ENCODE measurements around the gene KLHL9. TPM values are rescaled to one million over a fixed set of nuclear protein-coding genes. Genes with fewer than 3 reads are reported as not detected.
"Not testable (repeated sequence)": the region's sequence is repeated elsewhere in the genome, so short reads cannot be mapped to it uniquely, and the experiment has no call there.

The KLHL9 gene, protein sequence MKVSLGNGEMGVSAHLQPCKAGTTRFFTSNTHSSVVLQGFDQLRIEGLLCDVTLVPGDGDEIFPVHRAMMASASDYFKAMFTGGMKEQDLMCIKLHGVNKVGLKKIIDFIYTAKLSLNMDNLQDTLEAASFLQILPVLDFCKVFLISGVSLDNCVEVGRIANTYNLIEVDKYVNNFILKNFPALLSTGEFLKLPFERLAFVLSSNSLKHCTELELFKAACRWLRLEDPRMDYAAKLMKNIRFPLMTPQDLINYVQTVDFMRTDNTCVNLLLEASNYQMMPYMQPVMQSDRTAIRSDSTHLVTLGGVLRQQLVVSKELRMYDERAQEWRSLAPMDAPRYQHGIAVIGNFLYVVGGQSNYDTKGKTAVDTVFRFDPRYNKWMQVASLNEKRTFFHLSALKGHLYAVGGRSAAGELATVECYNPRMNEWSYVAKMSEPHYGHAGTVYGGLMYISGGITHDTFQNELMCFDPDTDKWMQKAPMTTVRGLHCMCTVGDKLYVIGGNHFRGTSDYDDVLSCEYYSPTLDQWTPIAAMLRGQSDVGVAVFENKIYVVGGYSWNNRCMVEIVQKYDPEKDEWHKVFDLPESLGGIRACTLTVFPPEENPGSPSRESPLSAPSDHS
- total RNA-seq = 35.9 and 38.4 TPM in 2 replicates

GRCh38 chr9:21334701-21335632 is at the start of gene KLHL9:
KLHL9 (minus strand) TSS chr9:21335404; CDS start chr9:21334859, 545 bp downstream.
- Histone ChIP-seq H3K79me2 (ENCODE audit: insufficient read depth, low read length) (peaks cover 55% of the 10 kb centered on the region), H3K4me1 (ENCODE audit: insufficient read depth, low read length) (peaks cover 41% of the 10 kb centered on the region), H4K20me1 (ENCODE audit: insufficient read depth, low read length) (peaks cover 41% of the 10 kb centered on the region), H3K4me3 (ENCODE audit: insufficient read depth, low read length) (peak within 1 kb of the TSS; percentile 91), H3K9me3 (ENCODE audit: low read depth, low read length) (no peaks in the 10 kb centered on the region), H3K4me2 (ENCODE audit: insufficient read depth, low read length) (peak within 1 kb of the TSS; percentile 93), H3K27me3 (ENCODE audit: insufficient read depth, low read length) (peaks cover 8% of the 10 kb centered on the region), H2AFZ (ENCODE audit: low read length) (peak within 1 kb of the TSS; percentile 94), H3K36me3 (ENCODE audit: insufficient read depth, low read length) (peaks cover 16% of the 10 kb centered on the region), H3K27ac (ENCODE audit: low read depth, low read length) (peak within 1 kb of the TSS; percentile 95)
- TF ChIP-seq, protein P1, sequence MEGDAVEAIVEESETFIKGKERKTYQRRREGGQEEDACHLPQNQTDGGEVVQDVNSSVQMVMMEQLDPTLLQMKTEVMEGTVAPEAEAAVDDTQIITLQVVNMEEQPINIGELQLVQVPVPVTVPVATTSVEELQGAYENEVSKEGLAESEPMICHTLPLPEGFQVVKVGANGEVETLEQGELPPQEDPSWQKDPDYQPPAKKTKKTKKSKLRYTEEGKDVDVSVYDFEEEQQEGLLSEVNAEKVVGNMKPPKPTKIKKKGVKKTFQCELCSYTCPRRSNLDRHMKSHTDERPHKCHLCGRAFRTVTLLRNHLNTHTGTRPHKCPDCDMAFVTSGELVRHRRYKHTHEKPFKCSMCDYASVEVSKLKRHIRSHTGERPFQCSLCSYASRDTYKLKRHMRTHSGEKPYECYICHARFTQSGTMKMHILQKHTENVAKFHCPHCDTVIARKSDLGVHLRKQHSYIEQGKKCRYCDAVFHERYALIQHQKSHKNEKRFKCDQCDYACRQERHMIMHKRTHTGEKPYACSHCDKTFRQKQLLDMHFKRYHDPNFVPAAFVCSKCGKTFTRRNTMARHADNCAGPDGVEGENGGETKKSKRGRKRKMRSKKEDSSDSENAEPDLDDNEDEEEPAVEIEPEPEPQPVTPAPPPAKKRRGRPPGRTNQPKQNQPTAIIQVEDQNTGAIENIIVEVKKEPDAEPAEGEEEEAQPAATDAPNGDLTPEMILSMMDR (IDR thresholded peaks at IDR 0.05; ENCODE audit: extremely low read depth, low read depth, low read length) = no peak
- peak; percentile 97 for DNase-seq (ENCODE audit: insufficient read length, low spot score, missing footprints)

- Histone ChIP-seq H3K27me3 (ENCODE audit: insufficient read depth, low read length) (peaks cover 59% of the 10 kb centered on the region), H4K20me1 (ENCODE audit: insufficient read depth, low read length) (no peaks in the 10 kb centered on the region), H2AFZ (ENCODE audit: low read length) (no peak overlapping the region), H3K9me3 (ENCODE audit: low read depth, low read length) (no peaks in the 10 kb centered on the region), H3K79me2 (ENCODE audit: insufficient read depth, low read length) (no peaks in the 10 kb centered on the region), H3K4me2 (ENCODE audit: insufficient read depth, low read length) (no peak overlapping the region), H3K4me3 (ENCODE audit: insufficient read depth, low read length) (no peak overlapping the region), H3K4me1 (ENCODE audit: insufficient read depth, low read length) (no peaks in the 10 kb centered on the region), H3K36me3 (ENCODE audit: insufficient read depth, low read length) (no peaks in the 10 kb centered on the region), H3K27ac (ENCODE audit: low read depth, low read length) (no peak overlapping the region)
- TF ChIP-seq, protein P1 (IDR thresholded peaks at IDR 0.05; ENCODE audit: extremely low read depth, low read depth, low read length) = no peak
- DNase-seq (ENCODE audit: insufficient read length, low spot score, missing footprints) = no peak
These were observed 48.4 kb upstream of the KLHL9 start for GRCh38 chr9:21383627-21384026.

GRCh38 chr9:21381448-21382339 is 46.5 kb upstream of the KLHL9 start:
- Histone ChIP-seq H3K9me3 (ENCODE audit: low read depth, low read length) (no peaks in the 10 kb centered on the region), H3K4me3 (ENCODE audit: insufficient read depth, low read length) (no peak overlapping the region), H4K20me1 (ENCODE audit: insufficient read depth, low read length) (no peaks in the 10 kb centered on the region), H3K36me3 (ENCODE audit: insufficient read depth, low read length) (no peaks in the 10 kb centered on the region), H2AFZ (ENCODE audit: low read length) (no peak overlapping the region), H3K27ac (ENCODE audit: low read depth, low read length) (no peak overlapping the region), H3K27me3 (ENCODE audit: insufficient read depth, low read length) (peaks cover 56% of the 10 kb centered on the region), H3K4me2 (ENCODE audit: insufficient read depth, low read length) (peak overlapping the region; percentile 18), H3K4me1 (ENCODE audit: insufficient read depth, low read length) (no peaks in the 10 kb centered on the region), H3K79me2 (ENCODE audit: insufficient read depth, low read length) (no peaks in the 10 kb centered on the region)
- TF ChIP-seq, protein P1 (IDR thresholded peaks at IDR 0.05; ENCODE audit: extremely low read depth, low read depth, low read length) = no peak
- DNase-seq (ENCODE audit: insufficient read length, low spot score, missing footprints) = no peak

GRCh38 chr9:21371467-21371866 is 36.3 kb upstream of the KLHL9 start:
- H2AFZ ChIP-seq (ENCODE audit: low read length); DNase-seq (ENCODE audit: insufficient read length, low spot score, missing footprints); H3K4me1 ChIP-seq (ENCODE audit: insufficient read depth, low read length); H3K79me2 ChIP-seq (ENCODE audit: insufficient read depth, low read length); H3K36me3 ChIP-seq (ENCODE audit: insufficient read depth, low read length); H3K27ac ChIP-seq (ENCODE audit: low read depth, low read length); H3K4me3 ChIP-seq (ENCODE audit: insufficient read depth, low read length); H3K9me3 ChIP-seq (ENCODE audit: low read depth, low read length); H4K20me1 ChIP-seq (ENCODE audit: insufficient read depth, low read length); H3K4me2 ChIP-seq (ENCODE audit: insufficient read depth, low read length): not testable (repeated sequence)
- peaks cover 14% of the 10 kb centered on the region for H3K27me3 ChIP-seq (ENCODE audit: insufficient read depth, low read length)
